Gastrocnemius medialis (tissue), 4 donors: Measurements from ENCODE around the gene FAM124A.

ENCODE experiments used
- POLR2A ChIP-seq, 2 donors: fragments of 450-650 bp; IDR thresholded peaks; one replicate each; pipeline ENCODE4 v1.6.1; 2017; ENCODE audit warnings: antibody characterized with exemption in 2 of 2, mild to moderate bottlenecking in 2 of 2, moderate library complexity in 2 of 2
- TF ChIP-seq, protein P1 (sequence below), 5 experiments: fragments of 450-650 bp in 3 of 5; fragments of 200-600 bp in 2 of 5; sonication (generic) in 2 of 5; IDR thresholded peaks in 4 of 5; conservative IDR thresholded peaks in 1 of 5; 1 replicate in 4 of 5; 2 replicates in 1 of 5; pipeline ENCODE4 v1.5.1; 2016 to 2019; ENCODE audit warnings: antibody characterized with exemption in 5 of 5, mild to moderate bottlenecking in 3 of 5, moderate library complexity in 3 of 5

DNA sequence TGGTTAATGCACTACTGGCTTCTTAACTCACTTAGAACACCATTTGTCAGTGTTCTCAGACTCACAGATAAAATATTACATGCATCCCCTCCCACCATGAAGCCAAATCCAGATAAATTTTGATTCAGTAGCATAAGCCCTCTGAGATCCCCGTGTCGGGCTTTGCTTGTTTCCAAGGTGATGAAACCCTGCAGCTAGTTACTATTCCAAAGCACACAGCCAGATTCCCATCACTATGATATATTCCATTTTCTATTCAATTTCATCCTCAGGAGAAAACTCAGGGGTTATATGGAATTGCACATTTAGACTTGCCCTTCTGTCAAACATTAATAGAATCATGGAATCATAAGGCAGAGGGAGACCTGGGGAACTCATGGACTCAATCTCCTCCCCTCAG lies 9.4 kb upstream of the FAM124A start:
- TF ChIP-seq, protein P1, sequence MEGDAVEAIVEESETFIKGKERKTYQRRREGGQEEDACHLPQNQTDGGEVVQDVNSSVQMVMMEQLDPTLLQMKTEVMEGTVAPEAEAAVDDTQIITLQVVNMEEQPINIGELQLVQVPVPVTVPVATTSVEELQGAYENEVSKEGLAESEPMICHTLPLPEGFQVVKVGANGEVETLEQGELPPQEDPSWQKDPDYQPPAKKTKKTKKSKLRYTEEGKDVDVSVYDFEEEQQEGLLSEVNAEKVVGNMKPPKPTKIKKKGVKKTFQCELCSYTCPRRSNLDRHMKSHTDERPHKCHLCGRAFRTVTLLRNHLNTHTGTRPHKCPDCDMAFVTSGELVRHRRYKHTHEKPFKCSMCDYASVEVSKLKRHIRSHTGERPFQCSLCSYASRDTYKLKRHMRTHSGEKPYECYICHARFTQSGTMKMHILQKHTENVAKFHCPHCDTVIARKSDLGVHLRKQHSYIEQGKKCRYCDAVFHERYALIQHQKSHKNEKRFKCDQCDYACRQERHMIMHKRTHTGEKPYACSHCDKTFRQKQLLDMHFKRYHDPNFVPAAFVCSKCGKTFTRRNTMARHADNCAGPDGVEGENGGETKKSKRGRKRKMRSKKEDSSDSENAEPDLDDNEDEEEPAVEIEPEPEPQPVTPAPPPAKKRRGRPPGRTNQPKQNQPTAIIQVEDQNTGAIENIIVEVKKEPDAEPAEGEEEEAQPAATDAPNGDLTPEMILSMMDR (IDR thresholded peaks at IDR 0.05 in 4 of 5, conservative IDR thresholded peaks at IDR 0.05 in 1 of 5), result no peak
- no peak for TF ChIP-seq POLR2A (IDR thresholded peaks at IDR 0.05)
